NOMO-1 (cell line): ENCODE measurements around the gene TAGLN2.

ENCODE experiments used
- DNase-seq, 2 experiments: peaks; one replicate each; lab custom pipeline; 2025; ENCODE audit not compliant: unreplicated experiment in 2 of 2; lab: John Stamatoyannopoulos, UW

The TAGLN2 gene

GRCh38 chr1:159923203-159924024 lies 1.9 kb downstream of the TAGLN2 start:
- DNase-seq, result peak; percentile 73 to 81

- no peak for DNase-seq
Measured at GRCh38 chr1:159922511-159923202, 2.6 kb downstream of the TAGLN2 start.

GRCh38 chr1:159921700-159922504 lies 3.4 kb downstream of the TAGLN2 start:
- no peak for DNase-seq

GRCh38 chr1:159921251-159921650 lies 4.1 kb downstream of the TAGLN2 start:
- no peak for DNase-seq

GRCh38 chr1:159920651-159921050 lies 4.7 kb downstream of the TAGLN2 start:
- DNase-seq, result no peak

GRCh38 chr1:159920202-159920601 lies 5.1 kb downstream of the TAGLN2 start:
- DNase-seq, result no peak

- no peak for DNase-seq
Measured at GRCh38 chr1:159919236-159919865, 6.0 kb downstream of the TAGLN2 start.

- DNase-seq, result no peak
Measured at GRCh38 chr1:159918352-159919200, 6.7 kb downstream of the TAGLN2 start.

- no peak for DNase-seq
Measured at GRCh38 chr1:159917533-159918351, 7.6 kb downstream of the TAGLN2 start.

- DNase-seq, result no peak
Measured at GRCh38 chr1:159916242-159917051, 8.9 kb downstream of the TAGLN2 start.

GRCh38 chr1:159915571-159916241 lies 9.6 kb downstream of the TAGLN2 start:
- no peak for DNase-seq

- no peak for DNase-seq
Measured at GRCh38 chr1:159914252-159915018, 10.9 kb downstream of the TAGLN2 start.

- no peak for DNase-seq
Measured at GRCh38 chr1:159913451-159914192, 11.7 kb downstream of the TAGLN2 start.

GRCh38 chr1:159911326-159912070 lies 13.8 kb downstream of the TAGLN2 start:
- peak in 1 of 2 experiments; percentile 26 for DNase-seq
